ENCODE results near the gene C14orf93.

The C14orf93 gene

GRCh38 chr14:23051141-23052057, 41.5 kb upstream of the C14orf93 start:
- H3K4me3 ChIP-seq (ENCODE audit: low read depth, low read length): no peak overlapping the region
- DNase-seq (ENCODE audit: low read depth): no peak
- TF ChIP-seq CTCF (IDR thresholded peaks at IDR 0.05; ENCODE audit: low read depth, low read length, missing control alignments): no peak

- no peak for DNase-seq (ENCODE audit: low read depth)
- H3K4me3 ChIP-seq (ENCODE audit: low read depth, low read length): no peak overlapping the region
- no peak for TF ChIP-seq CTCF (IDR thresholded peaks at IDR 0.05; ENCODE audit: low read depth, low read length, missing control alignments)
Measured at GRCh38 chr14:23049011-23049410, 39.1 kb upstream of the C14orf93 start.

- TF ChIP-seq CTCF (IDR thresholded peaks at IDR 0.05; ENCODE audit: low read depth, low read length, missing control alignments): no peak
- no peak overlapping the region for H3K4me3 ChIP-seq (ENCODE audit: low read depth, low read length)
- no peak for DNase-seq (ENCODE audit: low read depth)
Measured at GRCh38 chr14:23047751-23048693, 38.1 kb upstream of the C14orf93 start.

GRCh38 chr14:23047034-23047634, 37.2 kb upstream of the C14orf93 start:
- DNase-seq (ENCODE audit: low read depth): no peak
- no peak for TF ChIP-seq CTCF (IDR thresholded peaks at IDR 0.05; ENCODE audit: low read depth, low read length, missing control alignments)
- H3K4me3 ChIP-seq (ENCODE audit: low read depth, low read length): no peak overlapping the region

- no peak overlapping the region for H3K4me3 ChIP-seq (ENCODE audit: low read depth, low read length)
- no peak for TF ChIP-seq CTCF (IDR thresholded peaks at IDR 0.05; ENCODE audit: low read depth, low read length, missing control alignments)
- DNase-seq (ENCODE audit: low read depth): no peak
Measured at GRCh38 chr14:23045419-23046357, 35.7 kb upstream of the C14orf93 start.

GRCh38 chr14:23044840-23045239, 34.9 kb upstream of the C14orf93 start:
- no peak for TF ChIP-seq CTCF (IDR thresholded peaks at IDR 0.05; ENCODE audit: low read depth, low read length, missing control alignments)
- no peak overlapping the region for H3K4me3 ChIP-seq (ENCODE audit: low read depth, low read length)
- DNase-seq (ENCODE audit: low read depth): no peak

Measured in GM12864 (cell line).